Trophoblast cell (in vitro differentiated cells and primary cell): ENCODE measurements around the gene DLG2.

Source experiments
- DNase-seq, 2 donors: peaks; one replicate each; pipeline ENCODE4 v3.0.0-alpha.2; 2016
- H2AFZ ChIP-seq: 2 replicates; pipeline ENCODE4 v1.6.1; 2013; ENCODE audit warnings: low read length, moderate library complexity, mild to moderate bottlenecking; ENCODE audit not compliant: insufficient read depth, poor library complexity
- H2AK5ac ChIP-seq: 2 replicates; pipeline ENCODE4 v1.6.1; 2013; ENCODE audit warnings: mild to moderate bottlenecking, low read length
- H2BK120ac ChIP-seq: 2 replicates; pipeline ENCODE4 v1.6.1; 2013; ENCODE audit warnings: low read length, mild to moderate bottlenecking, moderate library complexity; ENCODE audit not compliant: insufficient read depth, poor library complexity
- H2BK12ac ChIP-seq: 2 replicates; pipeline ENCODE4 v1.6.1; 2013; ENCODE audit warnings: mild to moderate bottlenecking, low read length, moderate library complexity
- H2BK5ac ChIP-seq: 2 replicates; pipeline ENCODE4 v1.6.1; 2013; ENCODE audit warnings: low read length, low read depth, moderate library complexity, mild to moderate bottlenecking; ENCODE audit not compliant: poor library complexity
- H3K14ac ChIP-seq: 2 replicates; pipeline ENCODE4 v1.6.1; 2013; ENCODE audit warnings: mild to moderate bottlenecking, low read length
- H3K18ac ChIP-seq: 2 replicates; pipeline ENCODE4 v1.6.1; 2013; ENCODE audit warnings: mild to moderate bottlenecking, low read length
- H3K23ac ChIP-seq: 2 replicates; pipeline ENCODE4 v1.6.1; 2013; ENCODE audit warnings: low read length
- H3K27ac ChIP-seq: 2 replicates; pipeline ENCODE4 v1.5.1; 2013; ENCODE audit warnings: low read depth, mild to moderate bottlenecking, inconsistent platforms, low read length, moderate library complexity
- H3K27me3 ChIP-seq: 2 replicates; pipeline ENCODE4 v1.6.1; 2013; ENCODE audit warnings: inconsistent platforms, mild to moderate bottlenecking, low read length, moderate library complexity; ENCODE audit not compliant: insufficient read depth
- H3K36me3 ChIP-seq, 2 experiments: 1 replicate in 1 of 2; 2 replicates in 1 of 2; pipeline ENCODE4 v1.6.1; 2013; ENCODE audit warnings: low read length in 2 of 2, mild to moderate bottlenecking in 2 of 2, moderate library complexity in 1 of 2; ENCODE audit not compliant: insufficient read depth in 2 of 2, control insufficient read depth in 1 of 2
- H3K4ac ChIP-seq: 2 replicates; pipeline ENCODE4 v1.6.1; 2013; ENCODE audit warnings: low read depth, mild to moderate bottlenecking, low read length, moderate library complexity
- H3K4me1 ChIP-seq, 2 experiments: 1 replicate in 1 of 2; 2 replicates in 1 of 2; pipeline ENCODE4 v1.6.1; 2013; ENCODE audit warnings: low read length in 2 of 2, mild to moderate bottlenecking in 2 of 2, moderate library complexity in 1 of 2; ENCODE audit not compliant: insufficient read depth in 2 of 2, control insufficient read depth in 1 of 2
- H3K4me2 ChIP-seq: 2 replicates; pipeline ENCODE4 v1.6.1; 2013; ENCODE audit warnings: inconsistent platforms, mild to moderate bottlenecking, low read length, moderate library complexity
- H3K4me3 ChIP-seq: 2 replicates; pipeline ENCODE4 v1.5.1; 2013; ENCODE audit warnings: mild to moderate bottlenecking, low read depth, low read length, inconsistent platforms
- H3K79me1 ChIP-seq: one replicate; pipeline ENCODE4 v1.6.1; 2013; ENCODE audit warnings: low read length
- H3K79me2 ChIP-seq: 2 replicates; pipeline ENCODE4 v1.6.1; 2013; ENCODE audit warnings: low read length, mild to moderate bottlenecking; ENCODE audit not compliant: control insufficient read depth, insufficient read depth, poor library complexity
- H3K9ac ChIP-seq: 2 replicates; pipeline ENCODE4 v1.6.1; 2013; ENCODE audit warnings: mild to moderate bottlenecking, low read length
- H3K9me3 ChIP-seq: 2 replicates; pipeline ENCODE4 v1.6.1; 2013; ENCODE audit warnings: low read depth, mild to moderate bottlenecking, control low read depth, inconsistent platforms, low read length; ENCODE audit not compliant: insufficient read depth
- H4K12ac ChIP-seq: 2 replicates; pipeline ENCODE4 v1.6.1; 2013; ENCODE audit warnings: low read depth, mild to moderate bottlenecking, low read length, moderate library complexity
- H4K8ac ChIP-seq: 2 replicates; pipeline ENCODE4 v1.6.1; 2013; ENCODE audit warnings: low read depth, mild to moderate bottlenecking, low read length, moderate library complexity
- H4K91ac ChIP-seq: one replicate; pipeline ENCODE4 v1.6.1; 2013; ENCODE audit warnings: low read depth, mild to moderate bottlenecking, low read length, moderate library complexity
- WGBS: extraction: QIAGEN DNeasy Blood & Tissue Kit; methylation state at CpG from one replicate; pipeline ENCODE4 v1.1.7; 2013; ENCODE audit warnings: missing lambda C conversion rate; ENCODE audit not compliant: insufficient read length, insufficient coverage; ENCODE audit errors: extremely low coverage; 5-methylcytosine and 5-hydroxymethylcytosine counted together

Gene DLG2

GRCh38 chr11:85551881-85552280 lies 75.3 kb downstream of the DLG2 start:
- H4K8ac ChIP-seq = no peak overlapping the region
- H3K4me3 ChIP-seq = no peak overlapping the region
- H3K79me1 ChIP-seq = no peaks in the 10 kb centered on the region
- H2BK5ac ChIP-seq = no peak overlapping the region
- H4K12ac ChIP-seq = no peak overlapping the region
- no peak overlapping the region for H3K14ac ChIP-seq
- H3K9me3 ChIP-seq = peaks cover 4% of the 10 kb centered on the region
- DNase-seq = no peak
- H2AFZ ChIP-seq = no peak overlapping the region
- no peaks in the 10 kb centered on the region for H3K27me3 ChIP-seq
- no peak overlapping the region for H2AK5ac ChIP-seq
- H3K36me3 ChIP-seq = no peaks in the 10 kb centered on the region
- no peak overlapping the region for H4K91ac ChIP-seq
- H3K27ac ChIP-seq = no peak overlapping the region
- H3K18ac ChIP-seq = no peak overlapping the region
- no peak overlapping the region for H3K4me2 ChIP-seq
- H2BK12ac ChIP-seq = no peak overlapping the region
- no peaks in the 10 kb centered on the region for H3K79me2 ChIP-seq
- WGBS = no CpG with 5 or more reads among the region's 1 CpG
- no peaks in the 10 kb centered on the region for H3K4me1 ChIP-seq
- H3K23ac ChIP-seq = no peak overlapping the region
- no peak overlapping the region for H3K4ac ChIP-seq
- H2BK120ac ChIP-seq = no peak overlapping the region
- no peak overlapping the region for H3K9ac ChIP-seq

- H3K79me1 ChIP-seq = no peaks in the 10 kb centered on the region
- H3K27me3 ChIP-seq = no peaks in the 10 kb centered on the region
- H2BK5ac ChIP-seq = no peak overlapping the region
- no peak overlapping the region for H3K23ac ChIP-seq
- no peak overlapping the region for H4K12ac ChIP-seq
- peaks cover 3% of the 10 kb centered on the region for H3K9me3 ChIP-seq
- no peak overlapping the region for H3K4me3 ChIP-seq
- H3K36me3 ChIP-seq = no peaks in the 10 kb centered on the region
- H3K27ac ChIP-seq = no peak overlapping the region
- H4K8ac ChIP-seq = no peak overlapping the region
- H2AK5ac ChIP-seq = no peak overlapping the region
- no peaks in the 10 kb centered on the region for H3K4me1 ChIP-seq
- no peak overlapping the region for H3K4me2 ChIP-seq
- no peak overlapping the region for H2BK120ac ChIP-seq
- H3K14ac ChIP-seq = no peak overlapping the region
- H3K9ac ChIP-seq = no peak overlapping the region
- no peak overlapping the region for H3K4ac ChIP-seq
- no peak overlapping the region for H2AFZ ChIP-seq
- no peaks in the 10 kb centered on the region for H3K79me2 ChIP-seq
- H2BK12ac ChIP-seq = no peak overlapping the region
- no peak for DNase-seq
- no peak overlapping the region for H3K18ac ChIP-seq
- no peak overlapping the region for H4K91ac ChIP-seq
Measured at GRCh38 chr11:85541683-85542082, 85.5 kb downstream of the DLG2 start.

GRCh38 chr11:85540635-85541205 lies 86.4 kb downstream of the DLG2 start:
- H3K4me2 ChIP-seq = no peak overlapping the region
- H3K23ac ChIP-seq = no peak overlapping the region
- no peak overlapping the region for H4K8ac ChIP-seq
- H3K9me3 ChIP-seq = peaks cover 7% of the 10 kb centered on the region
- H2BK12ac ChIP-seq = no peak overlapping the region
- H3K79me2 ChIP-seq = no peaks in the 10 kb centered on the region
- no peak overlapping the region for H2AK5ac ChIP-seq
- no peaks in the 10 kb centered on the region for H3K4me1 ChIP-seq
- no peak overlapping the region for H3K14ac ChIP-seq
- WGBS = no CpG with 5 or more reads among the region's 6 CpGs
- H3K27ac ChIP-seq = no peak overlapping the region
- H3K36me3 ChIP-seq = no peaks in the 10 kb centered on the region
- H3K4ac ChIP-seq = no peak overlapping the region
- H4K12ac ChIP-seq = no peak overlapping the region
- H3K27me3 ChIP-seq = no peaks in the 10 kb centered on the region
- H3K79me1 ChIP-seq = no peaks in the 10 kb centered on the region
- H3K4me3 ChIP-seq = no peak overlapping the region
- H2BK5ac ChIP-seq = no peak overlapping the region
- no peak overlapping the region for H4K91ac ChIP-seq
- no peak for DNase-seq
- H3K9ac ChIP-seq = no peak overlapping the region
- H3K18ac ChIP-seq = no peak overlapping the region
- no peak overlapping the region for H2BK120ac ChIP-seq
- H2AFZ ChIP-seq = no peak overlapping the region

- H3K4ac ChIP-seq = no peak overlapping the region
- H3K79me1 ChIP-seq = no peaks in the 10 kb centered on the region
- H3K9ac ChIP-seq = no peak overlapping the region
- no peak overlapping the region for H4K8ac ChIP-seq
- no peak overlapping the region for H2BK12ac ChIP-seq
- H4K12ac ChIP-seq = no peak overlapping the region
- H3K27ac ChIP-seq = no peak overlapping the region
- no peak overlapping the region for H3K14ac ChIP-seq
- no peak for DNase-seq
- peaks cover 7% of the 10 kb centered on the region for H3K9me3 ChIP-seq
- no peak overlapping the region for H2AFZ ChIP-seq
- H3K27me3 ChIP-seq = no peaks in the 10 kb centered on the region
- H2BK5ac ChIP-seq = no peak overlapping the region
- H3K36me3 ChIP-seq = no peaks in the 10 kb centered on the region
- no peak overlapping the region for H3K23ac ChIP-seq
- H3K4me3 ChIP-seq = no peak overlapping the region
- no CpG with 5 or more reads among the region's 5 CpGs for WGBS
- H3K18ac ChIP-seq = no peak overlapping the region
- no peak overlapping the region for H2AK5ac ChIP-seq
- H3K4me2 ChIP-seq = no peak overlapping the region
- H3K4me1 ChIP-seq = no peaks in the 10 kb centered on the region
- H3K79me2 ChIP-seq = no peaks in the 10 kb centered on the region
- H4K91ac ChIP-seq = no peak overlapping the region
- no peak overlapping the region for H2BK120ac ChIP-seq
Measured at GRCh38 chr11:85540181-85540580, 87.0 kb downstream of the DLG2 start.
